A172 (cell line): ENCODE results near the gene G6PC2. TPM values are rescaled to one million over a fixed set of nuclear protein-coding genes. Genes with fewer than 3 reads are reported as not detected.
A peak's percentile ranks its signal among the peaks of the same experiment; 100 is the strongest.
"Not testable (repeated sequence)": the region's sequence is repeated elsewhere in the genome, so short reads cannot be mapped to it uniquely, and the experiment has no call there.

Experiments used
- DNase-seq: peaks from one replicate; pipeline ENCODE4 v3.0.0-alpha.2; 2015; ENCODE audit warnings: low spot score
- total RNA-seq: library from RNA; depleted of rRNA; stranded (reverse); fragments of >200 nt; shearing (Covaris generic); gene quantifications from 2 replicates; pipeline ENCODE4 v1.2.3, GENCODE V29; 2014

Gene G6PC2
- total RNA-seq, 1 experiment from 2014 or later, result not detected

- DNase-seq, result no peak
These were observed 7.0 kb downstream of the G6PC2 start for GRCh38 chr2:168907940-168908662.

GRCh38 chr2:168910330-168910729, 9.2 kb downstream of the G6PC2 start:
- DNase-seq, result no peak

GRCh38 chr2:168912466-168912865, 11.4 kb downstream of the G6PC2 start:
- no peak for DNase-seq

GRCh38 chr2:168912901-168913369, 11.8 kb downstream of the G6PC2 start:
- no peak for DNase-seq

GRCh38 chr2:168913495-168913894, 12.4 kb downstream of the G6PC2 start:
- no peak for DNase-seq

- DNase-seq, result no peak
These were observed 14.6 kb downstream of the G6PC2 start for GRCh38 chr2:168915441-168916330.

- no peak for DNase-seq
These were observed 15.2 kb downstream of the G6PC2 start for GRCh38 chr2:168916331-168916675.

- peak; percentile 49 for DNase-seq
These were observed 19.5 kb downstream of the G6PC2 start for GRCh38 chr2:168920504-168921157.

GRCh38 chr2:168926621-168927386, 25.7 kb downstream of the G6PC2 start:
- DNase-seq, result no peak

- DNase-seq, result no peak
These were observed 27.2 kb downstream of the G6PC2 start for GRCh38 chr2:168928113-168928831.

GRCh38 chr2:168929031-168929430, 27.9 kb downstream of the G6PC2 start:
- DNase-seq, result no peak

- no peak for DNase-seq
These were observed 29.2 kb downstream of the G6PC2 start for GRCh38 chr2:168930242-168930641.

- not testable (repeated sequence) for DNase-seq
These were observed 31.1 kb downstream of the G6PC2 start for GRCh38 chr2:168932174-168932573.

GRCh38 chr2:168934826-168935225, 33.7 kb downstream of the G6PC2 start:
- no peak for DNase-seq

GRCh38 chr2:168935810-168936581, 34.9 kb downstream of the G6PC2 start:
- DNase-seq, result no peak

GRCh38 chr2:168939061-168939460, 38.0 kb downstream of the G6PC2 start:
- DNase-seq, result no peak

- DNase-seq, result no peak
These were observed 38.8 kb downstream of the G6PC2 start for GRCh38 chr2:168939918-168940317.

GRCh38 chr2:168941297-168941696, 40.2 kb downstream of the G6PC2 start:
- no peak for DNase-seq

- DNase-seq, result no peak
These were observed 43.0 kb downstream of the G6PC2 start for GRCh38 chr2:168944065-168944464.

GRCh38 chr2:168945508-168945907, 44.4 kb downstream of the G6PC2 start:
- no peak for DNase-seq
